IMR-90 (cell line): Measurements from ENCODE around the gene CNTN5. TPM values are rescaled to one million over a fixed set of nuclear protein-coding genes. Genes with fewer than 3 reads are reported as not detected.

ENCODE experiments used
- ATAC-seq: fragments of 200-7000 bp; cut with Tn5 transposase; 2 replicates; pipeline ENCODE4 v1.9.1; 2020; ENCODE audit warnings: low read depth, mild to moderate bottlenecking, moderate library complexity
- BruUV-seq: library from RNA; stranded (reverse); fragments of 400-500 nt; replicated peaks from 2 replicates; lab custom pipeline; 2021; lab: Mats Ljungman, UMichigan
- CTCF ChIA-PET: fragments of 300-600 bp; formaldehyde crosslinking; extraction: SDS; loops from one replicate; lab custom pipeline; 2021; ENCODE audit warnings: antibody characterized with exemption; lab: Yijun Ruan, JAX
- POLR2A ChIA-PET: fragments of 300-600 bp; sonication (Branson Sonifier 250); formaldehyde crosslinking; loops from one replicate; lab custom pipeline; 2022; ENCODE audit warnings: antibody characterized with exemption; ENCODE audit not compliant: unreplicated experiment; lab: Charles Lee
- DNase-seq: peaks from one replicate; pipeline ENCODE4 v3.0.0; 2013
- H2AFZ ChIP-seq: replicated peaks from 2 replicates; pipeline ENCODE3; 2013; ENCODE audit warnings: low read length, mild to moderate bottlenecking; ENCODE audit not compliant: poor library complexity
- H2AK5ac ChIP-seq: 2 replicates; pipeline ENCODE4 v1.6.1; 2013; ENCODE audit warnings: low read depth, low read length, inconsistent platforms
- H2AK9ac ChIP-seq: replicated peaks from 2 replicates; pipeline ENCODE3; 2013; ENCODE audit warnings: mild to moderate bottlenecking, low read depth, low read length, moderate library complexity; ENCODE audit not compliant: poor library complexity
- H2BK120ac ChIP-seq: 2 replicates; pipeline ENCODE4 v1.6.1; 2013; ENCODE audit warnings: low read depth, low read length, inconsistent platforms
- H2BK15ac ChIP-seq: 3 replicates; pipeline ENCODE4 v1.6.1; 2013; ENCODE audit warnings: low read depth, low read length, inconsistent platforms
- H2BK20ac ChIP-seq: 2 replicates; pipeline ENCODE4 v1.6.1; 2013; ENCODE audit warnings: low read depth, mild to moderate bottlenecking, inconsistent platforms, low read length, moderate library complexity
- H2BK5ac ChIP-seq: 2 replicates; pipeline ENCODE4 v1.6.1; 2013; ENCODE audit warnings: mild to moderate bottlenecking, low read depth, low read length, inconsistent platforms; ENCODE audit not compliant: poor library complexity, severe bottlenecking
- H3K14ac ChIP-seq: replicated peaks from 2 replicates; pipeline ENCODE4 v1.6.1; 2013; ENCODE audit warnings: low read depth, low read length, inconsistent platforms
- H3K18ac ChIP-seq: 2 replicates; pipeline ENCODE4 v1.6.1; 2013; ENCODE audit warnings: low read depth, low read length, control low read depth
- H3K23ac ChIP-seq: 2 replicates; pipeline ENCODE4 v1.6.1; 2013; ENCODE audit warnings: low read depth, low read length, inconsistent platforms
- H3K27ac ChIP-seq: 2 replicates; pipeline ENCODE4 v1.5.1; 2013; ENCODE audit warnings: mild to moderate bottlenecking, control low read depth, low read length; ENCODE audit not compliant: insufficient read depth
- H3K27me3 ChIP-seq: 2 replicates; pipeline ENCODE4 v1.6.1; 2013; ENCODE audit warnings: low read length; ENCODE audit not compliant: control insufficient read depth, insufficient read depth
- H3K36me3 ChIP-seq: 2 replicates; pipeline ENCODE4 v1.6.1; 2013; ENCODE audit warnings: low read length, mixed read lengths; ENCODE audit not compliant: control insufficient read depth, insufficient read depth
- H3K4ac ChIP-seq: 2 replicates; pipeline ENCODE4 v1.6.1; 2013; ENCODE audit warnings: low read depth, low read length, inconsistent platforms
- H3K4me1 ChIP-seq: 2 replicates; pipeline ENCODE4 v1.6.1; 2013; ENCODE audit warnings: low read length, mixed read lengths; ENCODE audit not compliant: control insufficient read depth, insufficient read depth
- H3K4me2 ChIP-seq: 2 replicates; pipeline ENCODE4 v1.6.1; 2013; ENCODE audit warnings: low read depth, mild to moderate bottlenecking, control low read depth, low read length, moderate library complexity
- H3K4me3 ChIP-seq: 2 replicates; pipeline ENCODE4 v1.5.1; 2013; ENCODE audit warnings: low read depth, mild to moderate bottlenecking, control low read depth, low read length, moderate library complexity; ENCODE audit not compliant: insufficient read depth
- H3K56ac ChIP-seq: 2 replicates; pipeline ENCODE4 v1.6.1; 2013; ENCODE audit warnings: low read length, inconsistent platforms; ENCODE audit not compliant: insufficient read depth; ENCODE audit errors: extremely low read depth
- H3K79me1 ChIP-seq, 2 experiments: 2 replicates each; pipeline ENCODE4 v1.6.1; 2013; ENCODE audit warnings: low read length in 2 of 2, inconsistent platforms in 1 of 2, low read depth in 1 of 2
- H3K9ac ChIP-seq: 2 replicates; pipeline ENCODE4 v1.6.1; 2013; ENCODE audit warnings: low read depth, low read length, control low read depth
- H3K9me1 ChIP-seq: 2 replicates; pipeline ENCODE4 v1.6.1; 2013; ENCODE audit warnings: low read length, inconsistent platforms; ENCODE audit not compliant: insufficient read depth
- H3K9me3 ChIP-seq: 2 replicates; pipeline ENCODE4 v1.6.1; 2013; ENCODE audit warnings: low read length; ENCODE audit not compliant: control insufficient read depth, insufficient read depth
- H4K20me1 ChIP-seq: 2 replicates; pipeline ENCODE4 v1.6.1; 2013; ENCODE audit warnings: low read length, inconsistent platforms; ENCODE audit not compliant: insufficient read depth
- H4K5ac ChIP-seq: 2 replicates; pipeline ENCODE4 v1.6.1; 2013; ENCODE audit warnings: mild to moderate bottlenecking, low read depth, low read length, control low read depth
- H4K8ac ChIP-seq, 2 experiments: 2 replicates each; pipeline ENCODE4 v1.6.1; 2013; ENCODE audit warnings: low read depth in 2 of 2, low read length in 2 of 2, control low read depth in 1 of 2, inconsistent platforms in 1 of 2
- H4K91ac ChIP-seq: 2 replicates; pipeline ENCODE4 v1.6.1; 2013; ENCODE audit warnings: low read depth, low read length, inconsistent platforms; ENCODE audit not compliant: insufficient read depth
- CEBPB ChIP-seq: IDR thresholded peaks from 2 replicates; pipeline ENCODE4 v1.6.1; 2012; ENCODE audit warnings: low read depth, low read length, improper control_type of control experiment
- CTCF ChIP-seq: conservative IDR thresholded peaks from 2 replicates; pipeline ENCODE4 v1.5.1; 2012; ENCODE audit warnings: mild to moderate bottlenecking, low read depth, low read length, improper control_type of control experiment
- ELK1 ChIP-seq: fragments of 150-350 bp; IDR thresholded peaks from 2 replicates; pipeline ENCODE4 v1.6.1; 2016; ENCODE audit warnings: low read depth, mild to moderate bottlenecking, low read length, moderate library complexity, borderline replicate concordance
- MAFK ChIP-seq: IDR thresholded peaks from 2 replicates; pipeline ENCODE4 v1.6.1; 2012; ENCODE audit warnings: low read depth, low read length, improper control_type of control experiment
- MAZ ChIP-seq: IDR thresholded peaks from 2 replicates; pipeline ENCODE4 v1.6.1; 2012; ENCODE audit warnings: low read depth, mild to moderate bottlenecking, low read length, improper control_type of control experiment, moderate library complexity, borderline replicate concordance
- MXI1 ChIP-seq: IDR thresholded peaks from 2 replicates; pipeline ENCODE4 v1.6.1; 2012; ENCODE audit warnings: low read depth, mild to moderate bottlenecking, low read length, moderate library complexity, borderline replicate concordance
- NFE2L2 ChIP-seq: fragments of 150-350 bp; IDR thresholded peaks from 2 replicates; pipeline ENCODE4 v1.6.1; 2016; ENCODE audit warnings: low read depth, mild to moderate bottlenecking, low read length
- RAD21 ChIP-seq: IDR thresholded peaks from 2 replicates; pipeline ENCODE4 v1.6.1; 2012; ENCODE audit warnings: low read length, improper control_type of control experiment
- USF2 ChIP-seq: fragments of 150-350 bp; IDR thresholded peaks from 2 replicates; pipeline ENCODE4 v1.6.1; 2017; ENCODE audit warnings: mild to moderate bottlenecking, antibody characterized with exemption, low read length, low read depth
- WGBS, 2 experiments: methylation state at CpG; one replicate each; pipeline versions ENCODE4 v1.1.5 to v1.1.7; 2013; ENCODE audit warnings: missing lambda C conversion rate in 2 of 2; ENCODE audit not compliant: insufficient read length in 1 of 2; ENCODE audit errors: extremely low coverage in 2 of 2; 5-methylcytosine and 5-hydroxymethylcytosine counted together
- dilution Hi-C: fragments of 300-500 bp; cut with HindIII; formaldehyde crosslinking; loops from one replicate; pipeline ENCODE4 v1.14.3; 2018; ENCODE audit warnings: low sequenced_read_pairs; ENCODE audit not compliant: unreplicated experiment
- in situ Hi-C: fragments of 300-500 bp; cut with MboI; formaldehyde crosslinking; loops from 3 replicates; pipeline ENCODE4 v1.14.3; 2019; ENCODE audit warnings: low sequenced_read_pairs, inconsistent platforms, mixed read lengths
- intact Hi-C: fragments of 100-400 bp; cut with micrococcal nuclease; formaldehyde crosslinking; loops from 2 replicates; pipeline ENCODE4 v1.10.0; 2022
- polyA plus RNA-seq, 3 experiments: library from polyadenylated mRNA; depleted of rRNA; stranded (reverse); fragments of >200 nt; gene quantifications; 2 replicates each; pipeline ENCODE4 v1.2.3, GENCODE V29; 2012; ENCODE audit warnings: low replicate concordance in 1 of 3
- total RNA-seq: library from RNA; depleted of rRNA; stranded (reverse); fragments of >200 nt; gene quantifications from 2 replicates; pipeline ENCODE4 v1.2.3, GENCODE V29; 2012

Gene CNTN5
- total and polyA plus RNA-seq, 2 of the 4 experiments (the other 2 are of a cell fraction), result not detected

GRCh38 chr11:99706848-99707247 lies 686.1 kb downstream of the CNTN5 start:
- Histone ChIP-seq H4K8ac (no peak overlapping the region), H2BK120ac (no peak overlapping the region), H3K36me3 (no peaks in the 10 kb centered on the region), H2BK5ac (no peak overlapping the region), H3K23ac (no peak overlapping the region), H3K27ac (no peak overlapping the region), H2AFZ (no peak overlapping the region), H4K20me1 (no peaks in the 10 kb centered on the region), H2AK9ac (no peak overlapping the region), H2BK15ac (no peak overlapping the region), H3K27me3 (no peaks in the 10 kb centered on the region), H3K79me1 (no peaks in the 10 kb centered on the region), H3K18ac (no peak overlapping the region), H3K4me1 (no peaks in the 10 kb centered on the region), H2BK20ac (no peak overlapping the region), H3K9me1 (no peaks in the 10 kb centered on the region), H4K91ac (no peak overlapping the region), H3K4me2 (no peak overlapping the region), H3K56ac (no peak overlapping the region), H2AK5ac (no peak overlapping the region), H3K9ac (no peak overlapping the region), H3K14ac (no peak overlapping the region), H4K5ac (no peak overlapping the region), H3K9me3 (no peaks in the 10 kb centered on the region), H3K4me3 (no peak overlapping the region), H3K4ac (no peak overlapping the region)
- intact Hi-C loops (no loop called here), in situ Hi-C loops (no loop called here), dilution Hi-C loops (no loop called here)
- no peak for TF ChIP-seq RAD21
- no peak for TF ChIP-seq MAZ
- no peak for TF ChIP-seq USF2
- TF ChIP-seq NFE2L2, result no peak
- TF ChIP-seq MAFK, result no peak
- TF ChIP-seq CTCF, result no peak
- TF ChIP-seq CEBPB, result no peak
- TF ChIP-seq MXI1, result no peak
- TF ChIP-seq ELK1, result no peak
- CTCF ChIA-PET, result interaction anchor here (0.6 kb wide), 1 partner anchor 30 kb away, joined by 3 read pairs; no protein-coding TSS in a partner anchor
- ATAC-seq (no peak), DNase-seq (no peak)
- no CpG with 5 or more reads among the region's 1 CpG for WGBS, 2 experiments
- no TSS peak for BruUV-seq
- POLR2A ChIA-PET, result no interaction called here
